ENCODE measurements around the gene CCR5AS.

The CCR5AS gene

GRCh38 chr3:46338840-46339239 is 68.0 kb downstream of the CCR5AS start:
- Mint-ChIP-seq H3K27ac (no peak overlapping the region), H3K4me3 (no peak overlapping the region), H3K27me3 (ENCODE audit: low read depth) (0 out of 2 replicates have a peak, but pooled peaks cover 3% of the 10 kb centered on the region), H3K36me3 (ENCODE audit: insufficient read depth in 1 of 3, low read depth in 3 of 3) (peaks cover 6 to 14% (median 9%) of the 10 kb centered on the region in 3 experiments; a peak in 6 of 7 replicates), H3K4me1 (no peaks in the 10 kb centered on the region), H3K9me3 (peaks cover 27 to 38% of the 10 kb centered on the region in 2 experiments)
- no CpG with 5 or more reads among the region's 1 CpG for WGBS (ENCODE audit: extremely low coverage, insufficient read length, low lambda C conversion rate)
- H3K23ac ChIP-seq (ENCODE audit: insufficient read length, low read depth, low read length), result no peak overlapping the region
- H2BK120ac ChIP-seq (ENCODE audit: low read depth, low read length, poor library complexity, severe bottlenecking), result no peak overlapping the region
- no peak overlapping the region for H3K56ac ChIP-seq (ENCODE audit: insufficient read length, low read depth, low read length)
- no peaks in the 10 kb centered on the region for H3K23me2 ChIP-seq (ENCODE audit: insufficient read length, low read depth, low read length, poor library complexity, severe bottlenecking)
- H2AFZ ChIP-seq (ENCODE audit: low read length), result no peak overlapping the region
- no peaks in the 10 kb centered on the region for H3K27me3 ChIP-seq (ENCODE audit: insufficient read depth, low read length)
- H4K91ac ChIP-seq (ENCODE audit: insufficient read length, low read depth, low read length), result no peak overlapping the region
- no peaks in the 10 kb centered on the region for H3K4me1 ChIP-seq (ENCODE audit: insufficient read depth, low read length)
- no peak overlapping the region for H2AK5ac ChIP-seq (ENCODE audit: insufficient read length, low read length)
- H3K79me1 ChIP-seq (ENCODE audit: insufficient read depth, low read depth, low read length, poor library complexity, severe bottlenecking), result no peaks in the 10 kb centered on the region
- no peak overlapping the region for H4K5ac ChIP-seq (ENCODE audit: insufficient read length, low read depth, low read length)
- no peak overlapping the region for H2BK15ac ChIP-seq (ENCODE audit: low read depth, low read length)
- H3T11ph ChIP-seq (ENCODE audit: low read length), result no peak overlapping the region
- no peaks in the 10 kb centered on the region for H4K20me1 ChIP-seq (ENCODE audit: control insufficient read depth, insufficient read depth, insufficient read length)
- DNase-seq, result no peak
- no peak overlapping the region for H4K8ac ChIP-seq (replicated peaks; ENCODE audit: insufficient read length, low read depth, low read length)
- no peak overlapping the region for H2BK12ac ChIP-seq (ENCODE audit: insufficient read length, low read depth, low read length)
- no peak for TF ChIP-seq CTCF (conservative IDR thresholded peaks at IDR 0.05)
- H3K79me2 ChIP-seq (ENCODE audit: insufficient read depth, low read length), result no peaks in the 10 kb centered on the region
- H3K9me3 ChIP-seq (ENCODE audit: control insufficient read depth, low read depth, low read length), result peaks cover 11% of the 10 kb centered on the region
- no peak overlapping the region for H3K4ac ChIP-seq (ENCODE audit: low read depth, low read length)
- H3K14ac ChIP-seq (ENCODE audit: insufficient read depth, low read length), result no peak overlapping the region
- no peak overlapping the region for H3K9ac ChIP-seq (ENCODE audit: extremely low read depth, insufficient read length, low read length)
- H3K4me2 ChIP-seq (ENCODE audit: insufficient read depth, insufficient read length, low read length), result no peak overlapping the region
- H3K18ac ChIP-seq (ENCODE audit: insufficient read length, low read depth, low read length), result no peak overlapping the region
- no peak overlapping the region for H2BK20ac ChIP-seq (ENCODE audit: low read depth, low read length, poor library complexity, severe bottlenecking)
- H3K27ac ChIP-seq (ENCODE audit: insufficient read length, low read depth, low read length), result no peak overlapping the region
- no peak overlapping the region for H2BK5ac ChIP-seq (ENCODE audit: insufficient read length, low read length)
